K562 (cell line): ENCODE data around the gene MTOR. TPM values are rescaled to one million over a fixed set of nuclear protein-coding genes. Genes with fewer than 3 reads are reported as not detected.
A peak's percentile ranks its signal among the peaks of the same experiment; 100 is the strongest.

Experiments
- ARID1B ChIP-seq: fragments of 450-650 bp; IDR thresholded peaks from 2 replicates; pipeline ENCODE4 v1.6.1; 2016; ENCODE audit warnings: antibody characterized with exemption, mild to moderate bottlenecking, inconsistent platforms
- CAMTA2 ChIP-seq: fragments of 250-450 bp; sonication (Bioruptor Pico); conservative IDR thresholded peaks from 2 replicates; pipeline ENCODE4 v1.5.1; 2022
- DNMT1 ChIP-seq: fragments of 450-650 bp; IDR thresholded peaks from 2 replicates; pipeline ENCODE4 v1.6.1; 2016; ENCODE audit warnings: antibody characterized with exemption, mild to moderate bottlenecking
- ETV6 ChIP-seq, 3 experiments: fragments of 150-350 bp in 1 of 3; sonication (generic) in 1 of 3; formaldehyde crosslinking in 1 of 3; IDR thresholded peaks; 2 replicates each; pipeline versions ENCODE4 v1.6.1 to v1.8.0; 2014 to 2022; ENCODE audit warnings: borderline replicate concordance in 2 of 3, low read depth in 2 of 3, antibody characterized with exemption in 1 of 3, low read length in 1 of 3, mild to moderate bottlenecking in 1 of 3, missing genetic modification reagents in 1 of 3
- FOXK1 ChIP-seq: sonication (generic); formaldehyde crosslinking; IDR thresholded peaks from 2 replicates; pipeline ENCODE4 v1.8.0; 2022; ENCODE audit warnings: missing genetic modification reagents, mild to moderate bottlenecking, borderline replicate concordance
- FOXM1 ChIP-seq, 2 experiments: fragments of 450-650 bp in 1 of 2; sonication (generic) in 1 of 2; formaldehyde crosslinking in 1 of 2; IDR thresholded peaks; 2 replicates each; pipeline versions ENCODE4 v1.6.1 to v1.9.0; 2017 to 2022; ENCODE audit warnings: low read depth in 2 of 2, mild to moderate bottlenecking in 2 of 2, missing genetic modification reagents in 1 of 2, moderate library complexity in 1 of 2
- GTF2A2 ChIP-seq: IDR thresholded peaks from 2 replicates; pipeline ENCODE4 v1.6.1; 2016; ENCODE audit warnings: mild to moderate bottlenecking, missing genetic modification characterization, missing compliant biosample characterization
- HCFC1 ChIP-seq: IDR thresholded peaks from 2 replicates; pipeline ENCODE4 v1.6.1; 2012; ENCODE audit warnings: low read depth, low read length, improper control_type of control experiment
- KLF13 ChIP-seq: fragments of 450-650 bp; IDR thresholded peaks from 2 replicates; pipeline ENCODE4 v1.6.1; 2016; ENCODE audit warnings: missing genetic modification characterization, low read depth, mild to moderate bottlenecking, missing compliant biosample characterization, moderate library complexity, borderline replicate concordance
- MCM2 ChIP-seq: fragments of 450-650 bp; IDR thresholded peaks from 2 replicates; pipeline ENCODE4 v1.6.1; 2017; ENCODE audit warnings: low read depth, mild to moderate bottlenecking
- MED1 ChIP-seq: sonication (generic); formaldehyde crosslinking; IDR thresholded peaks from 2 replicates; pipeline ENCODE4 v1.8.1; 2023; ENCODE audit warnings: missing genetic modification reagents, borderline replicate concordance
- NCOA2 ChIP-seq, 2 experiments: fragments of 450-650 bp; IDR thresholded peaks; 2 replicates each; pipeline ENCODE4 v1.6.1; 2018; ENCODE audit warnings: mild to moderate bottlenecking in 2 of 2, moderate library complexity in 1 of 2; ENCODE audit not compliant: partially characterized antibody in 2 of 2
- NR2C2 ChIP-seq, 2 experiments: fragments of 200-800 bp in 1 of 2; sonication (Bioruptor generic) in 1 of 2; sonication (generic) in 1 of 2; formaldehyde crosslinking in 1 of 2; IDR thresholded peaks; 2 replicates each; pipeline versions ENCODE4 v1.6.1 to v1.8.0; 2016 to 2022; ENCODE audit warnings: mild to moderate bottlenecking in 1 of 2, missing compliant biosample characterization in 1 of 2, missing genetic modification characterization in 1 of 2, missing genetic modification reagents in 1 of 2
- STAT5B ChIP-seq: fragments of 250-450 bp; sonication (Bioruptor Pico); IDR thresholded peaks from 2 replicates; pipeline ENCODE4 v1.8.0; 2021; ENCODE audit warnings: mild to moderate bottlenecking, inconsistent platforms
- TSC22D4 ChIP-seq: fragments of 450-650 bp; IDR thresholded peaks from 2 replicates; pipeline ENCODE4 v1.6.1; 2016; ENCODE audit warnings: missing genetic modification characterization, missing biosample characterization, control low read depth
- ZBTB8A ChIP-seq: fragments of 450-650 bp; IDR thresholded peaks from 2 replicates; pipeline ENCODE4 v1.6.1; 2018; ENCODE audit warnings: mild to moderate bottlenecking, moderate library complexity; ENCODE audit not compliant: partially characterized antibody
- ZNF175 ChIP-seq: fragments of 200-800 bp; sonication (Bioruptor generic); IDR thresholded peaks from 2 replicates; pipeline ENCODE4 v1.6.1; 2016; ENCODE audit warnings: low read depth, mild to moderate bottlenecking, missing genetic modification characterization, missing compliant biosample characterization
- ZNF57 ChIP-seq: fragments of 450-650 bp; formaldehyde crosslinking; IDR thresholded peaks from 2 replicates; pipeline ENCODE4 v1.4.0; 2020; ENCODE audit warnings: mild to moderate bottlenecking, moderate library complexity
- ZNF717 ChIP-seq: fragments of 250-450 bp; sonication (Bioruptor Pico); IDR thresholded peaks from 2 replicates; pipeline ENCODE4 v1.5.0; 2021
- ZNF76 ChIP-seq: fragments of 250-450 bp; sonication (Bioruptor Pico); IDR thresholded peaks from 2 replicates; pipeline ENCODE4 v1.4.0; 2020; ENCODE audit warnings: mild to moderate bottlenecking, moderate library complexity, borderline replicate concordance
- polyA plus RNA-seq, 8 experiments: library from polyadenylated mRNA; depleted of rRNA in 4 of 8; stranded (reverse) in 5 of 8; unstranded in 3 of 8; fragments of >200 nt; fragmentation: Nextera tagmentation in 2 of 8; fragmentation: Illumina TruSeq in 1 of 8; extraction: Ambion mirVana in 2 of 8; extraction: Trizol in 1 of 8; gene quantifications; 2 replicates each; pipeline versions ENCODE4 v1.2.1 to v1.2.3, GENCODE V29; 2011 to 2014; ENCODE audit warnings: inconsistent platforms in 1 of 8, missing spikeins in 1 of 8
- total RNA-seq, 7 experiments: library from RNA; depleted of rRNA in 6 of 7; stranded (reverse); fragments of >200 nt in 6 of 7; fragmentation: Illumina TruSeq in 2 of 7; extraction: Trizol in 2 of 7; gene quantifications; 2 replicates each; pipeline versions ENCODE4 v1.2.1 to v1.2.3, GENCODE V29; 2011 to 2021; ENCODE audit warnings: low replicate concordance in 1 of 7
- TF ChIP-seq, protein P1 (sequence below): fragments of 250-450 bp; sonication (Bioruptor Pico); IDR thresholded peaks from 2 replicates; pipeline ENCODE4 v1.5.1; 2021; ENCODE audit warnings: mild to moderate bottlenecking
- TF ChIP-seq, protein P2 (sequence below): sonication (generic); formaldehyde crosslinking; IDR thresholded peaks from 2 replicates; pipeline ENCODE4 v1.8.0; 2022; ENCODE audit warnings: missing genetic modification reagents, mild to moderate bottlenecking, moderate library complexity, borderline replicate concordance
- TF ChIP-seq, protein P3 (sequence below): fragments of 200-800 bp; sonication (Bioruptor generic); IDR thresholded peaks from 2 replicates; pipeline ENCODE4 v1.6.1; 2017; ENCODE audit warnings: missing genetic modification characterization, missing compliant biosample characterization

MTOR gene
- total and polyA plus RNA-seq, 9 of the 15 experiments (the other 6 are each of a cell fraction or from before 2014, with no cell fraction given): 11.4 to 71.4 (median 52.2) TPM

DNA sequence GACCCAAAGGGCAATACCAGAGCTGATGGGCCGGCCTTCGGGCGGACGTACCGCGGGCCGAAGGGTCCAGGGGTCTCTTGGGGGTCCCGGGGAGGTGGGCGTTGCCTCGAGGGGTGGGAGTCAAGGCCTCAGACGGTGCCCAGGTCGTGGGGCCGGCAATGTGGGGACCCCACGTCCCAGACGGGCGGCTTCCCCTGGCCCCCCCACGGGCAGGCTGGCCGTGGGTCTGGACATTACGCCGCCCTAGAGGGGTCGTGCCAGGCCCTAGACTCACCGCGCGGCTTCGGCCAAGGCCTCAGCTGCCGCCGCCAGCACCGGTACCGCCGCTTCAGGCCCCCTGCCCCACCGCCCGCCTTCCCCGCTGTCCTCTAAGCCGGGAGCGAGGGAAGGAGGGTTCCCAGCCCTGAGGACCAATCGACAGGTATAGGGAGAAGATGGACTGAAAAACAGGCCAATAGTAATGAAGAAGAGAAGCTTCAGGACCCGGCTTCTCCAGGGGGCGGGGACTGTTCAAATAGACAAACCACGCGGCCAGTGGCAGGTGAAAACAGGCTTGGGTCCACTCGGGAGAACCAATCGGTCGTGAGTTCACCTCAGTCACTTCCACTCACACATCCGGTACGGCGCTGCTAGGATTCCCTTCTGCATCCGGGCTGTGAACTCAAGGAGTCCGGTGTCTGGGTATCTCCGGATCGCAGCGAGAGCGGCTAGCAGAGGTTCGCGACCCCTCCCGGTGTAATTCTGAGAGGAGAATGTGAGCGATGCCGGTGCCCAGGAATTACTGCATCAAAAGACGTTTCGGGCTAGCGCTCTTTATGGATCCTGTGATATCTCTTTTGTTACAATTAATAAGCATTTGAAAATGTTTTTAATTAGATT, at the start of gene MTOR (continued):
- TF ChIP-seq NCOA2 (IDR thresholded peaks at IDR 0.05; ENCODE audit: partially characterized antibody in 2 of 2) (no peak), ZBTB8A (no peak), FOXM1 (IDR thresholded peaks at IDR 0.05; ENCODE audit: low read depth) (peak; percentile 46; the same call in 1 of the 2 replicates), FOXM1 (CRISPR knock-in tag; IDR thresholded peaks at IDR 0.05; ENCODE audit: low read depth) (no peak), MED1 (CRISPR knock-in tag) (no peak), DNMT1 (no peak), ZNF717 (CRISPR knock-in tag) (no peak), ZNF175 (0 out of 2 replicates have a peak, but pooled peaks have one; percentile 31), ZNF76 (CRISPR knock-in tag) (no peak), TSC22D4 (tag) (no peak), HCFC1 (peak; percentile 89), NR2C2 (CRISPR knock-in tag; IDR thresholded peaks at IDR 0.05) (peak; percentile 77), NR2C2 (tag; IDR thresholded peaks at IDR 0.05) (peak; percentile 98), KLF13 (no peak), CAMTA2 (CRISPR knock-in tag) (no peak), MCM2 (no peak), ETV6 (IDR thresholded peaks at IDR 0.05; ENCODE audit: borderline replicate concordance in 1 of 2, low read depth in 2 of 2, low read length in 1 of 2) (no peak), ETV6 (CRISPR knock-in tag; IDR thresholded peaks at IDR 0.05; ENCODE audit: borderline replicate concordance) (no peak), STAT5B (CRISPR knock-in tag) (no peak), FOXK1 (no peak), GTF2A2 (tag) (no peak), ARID1B (no peak), ZNF57 (no peak)
- TF ChIP-seq, protein P1, sequence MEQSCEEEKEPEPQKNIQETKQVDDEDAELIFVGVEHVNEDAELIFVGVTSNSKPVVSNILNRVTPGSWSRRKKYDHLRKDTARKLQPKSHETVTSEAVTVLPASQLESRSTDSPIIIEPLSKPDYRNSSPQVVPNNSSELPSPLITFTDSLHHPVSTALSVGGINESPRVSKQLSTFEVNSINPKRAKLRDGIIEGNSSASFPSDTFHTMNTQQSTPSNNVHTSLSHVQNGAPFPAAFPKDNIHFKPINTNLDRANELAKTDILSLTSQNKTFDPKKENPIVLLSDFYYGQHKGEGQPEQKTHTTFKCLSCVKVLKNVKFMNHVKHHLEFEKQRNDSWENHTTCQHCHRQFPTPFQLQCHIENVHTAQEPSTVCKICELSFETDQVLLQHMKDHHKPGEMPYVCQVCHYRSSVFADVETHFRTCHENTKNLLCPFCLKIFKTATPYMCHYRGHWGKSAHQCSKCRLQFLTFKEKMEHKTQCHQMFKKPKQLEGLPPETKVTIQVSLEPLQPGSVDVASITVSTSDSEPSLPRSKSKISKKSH (CRISPR knock-in tag): no peak
- TF ChIP-seq, protein P2, sequence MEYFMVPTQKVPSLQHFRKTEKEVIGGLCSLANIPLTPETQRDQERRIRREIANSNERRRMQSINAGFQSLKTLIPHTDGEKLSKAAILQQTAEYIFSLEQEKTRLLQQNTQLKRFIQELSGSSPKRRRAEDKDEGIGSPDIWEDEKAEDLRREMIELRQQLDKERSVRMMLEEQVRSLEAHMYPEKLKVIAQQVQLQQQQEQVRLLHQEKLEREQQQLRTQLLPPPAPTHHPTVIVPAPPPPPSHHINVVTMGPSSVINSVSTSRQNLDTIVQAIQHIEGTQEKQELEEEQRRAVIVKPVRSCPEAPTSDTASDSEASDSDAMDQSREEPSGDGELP (CRISPR knock-in tag): peak; percentile 66; the same call in 1 of the 2 replicates
- TF ChIP-seq, protein P3, sequence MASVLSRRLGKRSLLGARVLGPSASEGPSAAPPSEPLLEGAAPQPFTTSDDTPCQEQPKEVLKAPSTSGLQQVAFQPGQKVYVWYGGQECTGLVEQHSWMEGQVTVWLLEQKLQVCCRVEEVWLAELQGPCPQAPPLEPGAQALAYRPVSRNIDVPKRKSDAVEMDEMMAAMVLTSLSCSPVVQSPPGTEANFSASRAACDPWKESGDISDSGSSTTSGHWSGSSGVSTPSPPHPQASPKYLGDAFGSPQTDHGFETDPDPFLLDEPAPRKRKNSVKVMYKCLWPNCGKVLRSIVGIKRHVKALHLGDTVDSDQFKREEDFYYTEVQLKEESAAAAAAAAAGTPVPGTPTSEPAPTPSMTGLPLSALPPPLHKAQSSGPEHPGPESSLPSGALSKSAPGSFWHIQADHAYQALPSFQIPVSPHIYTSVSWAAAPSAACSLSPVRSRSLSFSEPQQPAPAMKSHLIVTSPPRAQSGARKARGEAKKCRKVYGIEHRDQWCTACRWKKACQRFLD: peak; percentile 95
